HG02884 (cell line): ENCODE results near the gene RBM6.
"Not testable (repeated sequence)": the region's sequence is repeated elsewhere in the genome, so short reads cannot be mapped to it uniquely, and the experiment has no call there.

Experiments
- ATAC-seq: cut with Tn5 transposase; IDR thresholded peaks from one replicate; pipeline ENCODE4 v1.9.1; 2021; ENCODE audit warnings: mild to moderate bottlenecking, moderate library complexity; ENCODE audit not compliant: unreplicated experiment

The RBM6 gene

GRCh38 chr3:49912881-49913281 is 27.1 kb upstream of the RBM6 start:
- no peak for ATAC-seq

- no peak for ATAC-seq
Measured at GRCh38 chr3:49914906-49915305, 25.0 kb upstream of the RBM6 start.

DNA sequence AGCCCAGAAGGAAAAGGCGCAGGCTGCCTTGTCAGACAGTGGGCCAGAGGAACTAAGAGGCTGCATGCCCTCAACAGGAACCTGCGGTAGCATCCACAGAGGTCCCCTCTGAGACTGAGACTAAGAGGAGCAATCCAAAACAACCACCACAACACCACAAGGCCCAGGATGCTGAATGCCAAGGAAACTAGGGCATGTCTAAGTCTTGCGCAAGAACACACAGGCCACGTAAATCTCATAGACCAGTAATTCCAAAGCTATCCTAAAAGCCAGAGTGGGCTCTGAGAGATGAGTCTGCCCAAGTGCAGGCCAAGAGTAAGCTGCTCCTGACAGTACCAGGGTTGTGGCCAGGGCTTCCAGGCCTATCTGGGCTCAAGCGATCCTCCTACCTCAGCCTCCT is 23.3 kb upstream of the RBM6 start:
- ATAC-seq: no peak

DNA sequence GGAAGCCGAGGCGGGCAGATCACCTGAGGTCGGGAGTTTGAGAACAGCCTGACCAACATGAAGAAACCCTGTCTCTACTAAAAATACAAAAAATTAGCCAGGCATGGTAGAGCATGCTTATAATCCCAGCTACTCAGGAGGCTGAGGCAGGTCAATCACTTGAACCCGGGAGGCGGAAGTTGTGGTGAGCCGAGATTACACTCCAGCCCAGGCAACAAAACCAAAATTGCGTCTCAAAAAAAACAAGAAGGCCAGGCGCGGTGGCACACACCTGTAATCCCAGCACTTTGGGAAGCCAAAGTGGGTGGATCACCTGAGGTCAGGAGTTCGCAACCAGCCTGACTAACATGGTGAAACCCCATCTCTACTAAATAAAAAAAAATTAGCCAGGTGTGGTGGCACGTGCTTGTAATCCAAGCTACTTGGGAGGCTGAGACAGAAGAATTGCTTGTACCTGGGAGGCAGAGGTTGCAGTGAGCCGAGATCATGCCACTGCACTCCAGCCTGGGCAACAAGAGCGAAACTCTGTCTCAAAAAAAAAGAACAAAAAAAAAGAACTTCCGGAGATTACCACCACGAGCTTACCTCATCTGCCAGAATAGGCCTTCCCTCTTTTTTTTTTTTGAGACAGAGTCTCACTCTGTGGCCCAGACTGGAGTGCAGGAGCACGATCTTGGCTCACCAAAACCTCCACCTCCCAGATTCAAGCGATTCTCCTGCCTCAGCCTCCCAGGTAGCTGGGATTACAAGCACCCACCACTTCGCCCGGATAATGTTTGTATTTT is 22.0 kb upstream of the RBM6 start:
- not testable (repeated sequence) for ATAC-seq

- no peak for ATAC-seq
Measured at GRCh38 chr3:49924683-49925082, 15.3 kb upstream of the RBM6 start.

- no peak for ATAC-seq
Measured at GRCh38 chr3:49925485-49925884, 14.5 kb upstream of the RBM6 start.

GRCh38 chr3:49926117-49926728 is 13.7 kb upstream of the RBM6 start:
- ATAC-seq: no peak

- ATAC-seq: no peak
Measured at GRCh38 chr3:49927798-49928197, 12.2 kb upstream of the RBM6 start.

- ATAC-seq: no peak
Measured at GRCh38 chr3:49928481-49929017, 11.4 kb upstream of the RBM6 start.

DNA sequence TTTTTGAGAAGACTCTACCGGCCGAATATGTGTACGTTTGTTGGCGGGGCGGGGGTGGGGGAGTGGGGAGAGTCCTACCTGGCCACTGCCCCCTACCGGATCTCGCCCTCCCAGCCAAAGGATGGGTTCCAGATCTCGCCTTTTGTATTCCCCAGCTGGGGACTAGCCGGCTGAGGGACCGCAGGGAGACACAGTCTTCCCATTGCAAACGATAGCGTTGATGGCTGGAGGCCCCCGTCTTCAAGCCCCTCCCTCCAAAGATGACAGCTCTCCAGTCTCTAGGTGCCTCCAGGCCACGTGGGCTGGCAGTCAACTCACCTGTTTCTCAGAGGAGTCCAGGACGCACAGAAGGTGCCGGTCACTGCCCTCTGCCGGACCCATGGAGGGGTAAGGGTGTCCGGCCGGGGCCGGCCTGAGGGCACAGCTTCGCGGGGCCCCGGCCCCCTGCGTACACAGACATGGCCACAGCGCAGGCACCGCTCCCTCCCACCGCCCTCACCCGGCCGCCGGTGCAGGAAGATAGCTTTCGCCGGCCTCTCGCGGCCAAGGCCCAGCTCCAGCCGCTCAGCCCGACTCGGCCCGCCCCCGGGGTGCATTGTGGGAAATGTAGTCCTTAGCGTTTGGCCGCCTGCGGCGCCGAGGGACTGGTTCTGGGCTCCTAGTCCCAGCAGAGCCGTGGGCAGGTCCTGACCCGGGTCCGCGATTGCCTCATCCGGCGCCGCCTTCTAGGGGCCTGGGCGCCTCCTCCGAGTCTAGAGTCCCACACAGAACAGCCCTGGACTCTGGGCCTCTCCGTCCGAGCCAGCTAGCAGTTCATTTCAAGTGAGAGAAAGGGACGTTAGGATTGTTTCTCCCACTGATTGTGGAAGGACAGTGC is 10.4 kb upstream of the RBM6 start, which contains the start of gene MON1A:
Gene MON1A, minus strand, starts transcription at position 521 of the 877 bp plus-strand sequence. CDS start 16,465 bp downstream, outside the sequence.
- ATAC-seq: peak; percentile 81

- no peak for ATAC-seq
Measured at GRCh38 chr3:49930168-49930690, 9.7 kb upstream of the RBM6 start.

DNA sequence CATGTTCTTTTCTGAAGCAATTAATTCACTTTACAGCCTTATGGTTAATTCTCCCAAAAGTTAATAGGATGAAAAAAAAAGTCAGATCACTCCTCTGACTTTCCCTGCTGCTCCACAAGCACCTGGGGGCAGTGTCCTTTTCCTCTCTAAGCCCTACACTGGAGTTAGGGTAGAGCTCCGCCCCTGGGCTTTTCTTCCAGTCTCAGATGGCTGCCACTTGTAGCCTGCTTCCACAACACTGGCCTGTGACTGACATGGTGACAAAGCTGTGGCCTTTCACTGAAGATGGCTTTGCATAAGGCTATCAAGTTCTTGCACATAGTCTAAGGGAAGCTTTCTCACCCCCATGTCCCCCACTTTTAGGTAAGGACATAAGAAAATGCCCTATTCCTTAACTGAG is 9.0 kb upstream of the RBM6 start:
- ATAC-seq: no peak

DNA sequence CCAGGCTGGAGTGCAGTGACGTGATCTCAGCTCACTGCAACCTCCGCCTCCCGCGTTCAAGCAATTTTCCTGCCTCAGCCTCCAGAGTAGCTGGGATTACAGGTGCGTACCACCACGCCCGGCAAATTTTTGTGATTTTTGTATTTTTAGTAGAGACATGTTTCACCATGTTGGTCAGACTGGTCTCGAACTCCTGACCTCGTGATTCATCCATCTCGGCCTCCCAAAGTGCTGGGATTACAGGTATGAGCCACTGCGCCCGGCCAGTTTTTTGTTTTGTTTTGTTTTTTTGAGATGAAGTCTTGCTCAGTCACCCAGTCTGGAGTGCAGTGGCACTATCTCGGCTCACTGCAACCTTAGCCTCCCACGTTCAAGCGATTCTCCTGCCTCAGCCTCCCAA is 7.7 kb upstream of the RBM6 start:
- not testable (repeated sequence) for ATAC-seq

GRCh38 chr3:49937090-49937489 is 2.9 kb upstream of the RBM6 start:
- no peak for ATAC-seq

DNA sequence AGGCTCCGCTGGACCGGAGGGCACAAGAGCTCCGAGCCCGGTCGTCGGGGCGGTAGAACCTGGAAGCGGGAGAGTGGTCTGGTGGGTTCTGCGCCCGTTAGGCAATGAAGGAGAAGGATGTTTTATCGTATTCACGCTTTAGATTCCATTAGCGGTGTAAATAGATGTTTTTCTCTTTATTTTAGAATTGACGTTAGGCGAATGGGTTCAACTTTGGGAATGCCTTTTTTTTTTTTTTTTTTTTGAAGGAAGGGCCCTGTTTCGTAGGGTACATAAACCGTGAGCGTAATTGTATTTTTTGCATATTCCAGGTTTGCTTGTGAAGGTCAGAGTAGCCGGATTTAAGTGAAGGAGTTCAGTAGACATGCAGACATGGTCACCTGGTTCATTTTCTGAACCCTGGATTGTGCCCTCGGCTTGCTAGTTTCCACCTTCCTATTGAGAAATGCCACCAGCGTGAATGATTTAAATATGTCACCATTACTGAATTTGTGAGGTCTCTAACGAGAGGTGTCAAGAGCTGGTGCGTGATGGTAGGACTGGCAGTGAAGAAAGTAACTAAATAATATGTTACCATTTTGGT is 808 bp downstream of the RBM6 start:
- ATAC-seq: no peak

- ATAC-seq: no peak
Measured at GRCh38 chr3:49942651-49943050, 2.7 kb downstream of the RBM6 start.

GRCh38 chr3:49952924-49953323 is 13.0 kb downstream of the RBM6 start:
- ATAC-seq: no peak

GRCh38 chr3:49955636-49956035 is 15.7 kb downstream of the RBM6 start:
- ATAC-seq: no peak

GRCh38 chr3:49966233-49966942 is 26.4 kb downstream of the RBM6 start:
- ATAC-seq: no peak

- no peak for ATAC-seq
Measured at GRCh38 chr3:49967291-49967690, 27.3 kb downstream of the RBM6 start.
